ENCODE results near the gene ZMYM1.

DNA sequence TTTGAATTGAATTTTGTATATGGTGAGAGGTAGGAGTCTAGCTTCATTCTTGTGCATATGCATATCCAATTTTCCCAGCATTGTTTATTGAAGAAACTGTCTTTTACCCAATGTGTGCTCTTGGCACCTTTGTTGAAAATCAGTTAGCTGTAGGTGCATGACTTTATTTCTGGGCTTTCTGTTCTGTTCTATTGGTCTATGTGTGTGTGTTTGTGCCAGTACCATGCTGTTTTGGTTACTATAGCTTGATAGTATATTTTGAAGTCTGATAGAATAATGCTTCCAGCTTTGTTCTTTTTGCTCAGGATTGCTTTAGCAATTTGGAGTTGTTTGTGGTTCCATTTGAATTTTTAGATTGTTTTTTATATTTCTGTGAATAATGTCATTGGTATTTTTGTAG is 9.4 kb upstream of the ZMYM1 start:
- TF ChIP-seq CTCF (IDR thresholded peaks at IDR 0.05) (no peak), POLR2A (IDR thresholded peaks at IDR 0.05) (no peak)
